Activated CD4-positive, alpha-beta T cell treated with anti-CD3 and anti-CD28 coated beads for 36 hours (primary cell): ENCODE measurements around the gene NELFB. TPM values are rescaled to one million over a fixed set of nuclear protein-coding genes. Genes with fewer than 3 reads are reported as not detected.

Experiments used
- ATAC-seq: fragments of 200-7000 bp; cut with Tn5 transposase; one replicate; pipeline ENCODE4 v1.10.0; 2021; ENCODE audit warnings: mild to moderate bottlenecking, moderate library complexity
- CTCF ChIA-PET: fragments of 350-600 bp; sonication (Branson Sonifier 250); formaldehyde crosslinking; loops from one replicate; lab custom pipeline; 2021; ENCODE audit warnings: antibody characterized with exemption; lab: Charles Lee
- POLR2A ChIA-PET: fragments of 350-600 bp; sonication (Branson Sonifier 250); formaldehyde crosslinking; loops from one replicate; lab custom pipeline; 2021; ENCODE audit warnings: antibody characterized with exemption, inconsistent platforms; lab: Charles Lee
- DNase-seq: peaks from one replicate; pipeline ENCODE4 v3.0.0-alpha.2; 2020
- H3K27ac Mint-ChIP-seq: one replicate; pipeline ENCODE4 v1.8.0; 2021; ENCODE audit warnings: mixed read lengths
- H3K27me3 Mint-ChIP-seq: one replicate; pipeline ENCODE4 v1.8.0; 2021; ENCODE audit warnings: mixed read lengths
- H3K36me3 Mint-ChIP-seq: one replicate; pipeline ENCODE4 v1.8.0; 2021; ENCODE audit warnings: low read depth, mixed read lengths
- H3K4me1 Mint-ChIP-seq: one replicate; pipeline ENCODE4 v1.8.0; 2021; ENCODE audit warnings: mixed read lengths
- H3K4me3 Mint-ChIP-seq: one replicate; pipeline ENCODE4 v1.8.0; 2021; ENCODE audit warnings: mild to moderate bottlenecking, moderate library complexity, mixed read lengths
- H3K9me3 Mint-ChIP-seq: one replicate; pipeline ENCODE4 v1.8.0; 2021; ENCODE audit warnings: low read depth, mixed read lengths
- intact Hi-C, 2 experiments: fragments of 100-400 bp; cut with DNase I in 1 of 2; cut with micrococcal nuclease in 1 of 2; formaldehyde crosslinking; loops; one replicate each; pipeline versions ENCODE4 v1.14.2 to v1.15.1; 2022 to 2024; cut with DNase I, micrococcal nuclease
- total RNA-seq, 2 experiments: library from RNA; stranded (reverse); gene quantifications; one replicate each; pipeline ENCODE4 v1.2.3, GENCODE V29; 2021

NELFB gene
- total RNA-seq, 2 experiments from 2014 or later: 41.4 to 54.1 TPM

- intact Hi-C loops: no loop called here
- ATAC-seq: no peak
- DNase-seq: no peak
- no peaks in the 10 kb centered on the region for H3K4me1 Mint-ChIP-seq
- H3K36me3 Mint-ChIP-seq: no peaks in the 10 kb centered on the region
- no peaks in the 10 kb centered on the region for H3K9me3 Mint-ChIP-seq
- no peak overlapping the region for H3K27ac Mint-ChIP-seq
- POLR2A ChIA-PET: no interaction called here
- H3K4me3 Mint-ChIP-seq: no peak overlapping the region
- CTCF ChIA-PET: no interaction called here
- no peaks in the 10 kb centered on the region for H3K27me3 Mint-ChIP-seq
These were observed 36.8 kb upstream of the NELFB start for GRCh38 chr9:137218212-137218753.

- intact Hi-C loops: no loop called here
- ChIA-PET POLR2A (no interaction called here), CTCF (no interaction called here)
- Mint-ChIP-seq H3K27ac (no peak overlapping the region), H3K9me3 (no peaks in the 10 kb centered on the region), H3K27me3 (no peaks in the 10 kb centered on the region), H3K4me1 (no peaks in the 10 kb centered on the region), H3K36me3 (no peaks in the 10 kb centered on the region), H3K4me3 (no peak overlapping the region)
- ATAC-seq: no peak
- no peak for DNase-seq
These were observed 36.3 kb upstream of the NELFB start for GRCh38 chr9:137218754-137219271.

- no peak for DNase-seq
- CTCF ChIA-PET: interaction anchor here (0.5 kb wide), 1 partner anchor 895 kb away, joined by 4 read pairs; no protein-coding TSS in a partner anchor
- intact Hi-C loops: loop anchor here in 1 of 2 experiments (5.0 to 10.0 kb wide), 3 partner anchors 33 to 435 kb away; partner anchors contain the start of genes ANAPC2, NPDC1 and SSNA1
- no peak for ATAC-seq
- H3K4me3 Mint-ChIP-seq: no peak overlapping the region
- POLR2A ChIA-PET: no interaction called here
- peaks cover 3% of the 10 kb centered on the region for H3K4me1 Mint-ChIP-seq
- no peak overlapping the region for H3K27ac Mint-ChIP-seq
- no peaks in the 10 kb centered on the region for H3K36me3 Mint-ChIP-seq
- H3K9me3 Mint-ChIP-seq: no peaks in the 10 kb centered on the region
- H3K27me3 Mint-ChIP-seq: no peaks in the 10 kb centered on the region
These were observed 35.3 kb upstream of the NELFB start for GRCh38 chr9:137219757-137220316.

GRCh38 chr9:137220317-137221094 is 34.6 kb upstream of the NELFB start:
- no peak overlapping the region for H3K27ac Mint-ChIP-seq
- intact Hi-C loops: loop anchor here in 1 of 2 experiments (5.0 to 10.0 kb wide), 3 partner anchors 33 to 436 kb away; partner anchors contain the start of genes ANAPC2, NPDC1 and SSNA1
- no peaks in the 10 kb centered on the region for H3K9me3 Mint-ChIP-seq
- peaks cover 5% of the 10 kb centered on the region for H3K4me1 Mint-ChIP-seq
- CTCF ChIA-PET: no interaction called here
- H3K27me3 Mint-ChIP-seq: no peaks in the 10 kb centered on the region
- no peaks in the 10 kb centered on the region for H3K36me3 Mint-ChIP-seq
- POLR2A ChIA-PET: no interaction called here
- ATAC-seq (no peak), DNase-seq (no peak)
- H3K4me3 Mint-ChIP-seq: no peak overlapping the region

GRCh38 chr9:137221095-137221505 is 34.0 kb upstream of the NELFB start:
- Mint-ChIP-seq H3K4me3 (no peak overlapping the region), H3K27ac (no peak overlapping the region), H3K36me3 (no peaks in the 10 kb centered on the region), H3K9me3 (no peaks in the 10 kb centered on the region), H3K4me1 (peaks cover 5% of the 10 kb centered on the region), H3K27me3 (no peaks in the 10 kb centered on the region)
- intact Hi-C loops: loop anchor here in 1 of 2 experiments (5.0 to 10.0 kb wide), 3 partner anchors 34 to 436 kb away; partner anchors contain the start of genes ANAPC2, NPDC1 and SSNA1
- CTCF ChIA-PET: no interaction called here
- ATAC-seq: no peak
- no peak for DNase-seq
- POLR2A ChIA-PET: no interaction called here

GRCh38 chr9:137221506-137222111 is 33.5 kb upstream of the NELFB start:
- H3K4me3 Mint-ChIP-seq: peak overlapping the region; percentile 21
- H3K36me3 Mint-ChIP-seq: no peaks in the 10 kb centered on the region
- H3K27me3 Mint-ChIP-seq: no peaks in the 10 kb centered on the region
- peaks cover 5% of the 10 kb centered on the region for H3K4me1 Mint-ChIP-seq
- H3K27ac Mint-ChIP-seq: no peak overlapping the region
- CTCF ChIA-PET: no interaction called here
- POLR2A ChIA-PET: interaction anchor here (0.7 kb wide), 1 partner anchor 12 kb away, joined by 3 read pairs; no protein-coding TSS in a partner anchor
- ATAC-seq: no peak
- intact Hi-C loops: loop anchor here (2.0 to 10.0 kb wide), 4 partner anchors 34 to 437 kb away; partner anchors contain the start of genes ABCA2 (in 1 of the 2), ANAPC2 (in 1 of the 2), NPDC1 (in 1 of the 2) and SSNA1 (in 1 of the 2)
- no peaks in the 10 kb centered on the region for H3K9me3 Mint-ChIP-seq
- DNase-seq: peak; percentile 45

GRCh38 chr9:137222190-137223077 is 32.7 kb upstream of the NELFB start, which contains the start of gene RNF208:
Gene RNF208, minus strand, starts transcription at chr9:137222240. Its CDS starts 1,028 bp downstream, at chr9:137221212.
- DNase-seq (peak; percentile 47), ATAC-seq (no peak)
- H3K9me3 Mint-ChIP-seq: no peaks in the 10 kb centered on the region
- peaks cover 5% of the 10 kb centered on the region for H3K4me1 Mint-ChIP-seq
- intact Hi-C loops: loop anchor here (1.0 to 10.0 kb wide), 24 partner anchors 14 to 438 kb away; partner anchors contain the start of genes ANAPC2 (in 2 of the 2), SSNA1 (in 2 of the 2), TPRN (in 2 of the 2) and ABCA2 (in 1 of the 2)
- H3K36me3 Mint-ChIP-seq: no peaks in the 10 kb centered on the region
- no peaks in the 10 kb centered on the region for H3K27me3 Mint-ChIP-seq
- H3K27ac Mint-ChIP-seq: peak within 1 kb of the TSS; percentile 83
- CTCF ChIA-PET: interaction anchor here (0.6 to 3.9 kb wide), 9 partner anchors 14 to 127 kb away, joined by 3 to 23 read pairs (median 3); partner anchors contain the start of genes NDOR1 and TMEM203
- POLR2A ChIA-PET: interaction anchor here (0.7 to 1.8 kb wide), 5 partner anchors 13 to 93 kb away, joined by 3 to 10 read pairs (median 4); partner anchors contain the start of gene TUBB4B
- H3K4me3 Mint-ChIP-seq: peak within 1 kb of the TSS; percentile 80

GRCh38 chr9:137223078-137223970 is 31.8 kb upstream of the NELFB start:
- ChIA-PET POLR2A (interaction anchor here (1.0 to 1.8 kb wide), 4 partner anchors 16 to 94 kb away, joined by 3 to 10 read pairs (median 4); partner anchors contain the start of gene TUBB4B), CTCF (interaction anchor here (0.6 to 3.9 kb wide), 11 partner anchors 13 to 127 kb away, joined by 3 to 23 read pairs (median 3); partner anchors contain the start of genes NDOR1, TMEM203 and TUBB4B)
- H3K27me3 Mint-ChIP-seq: peaks cover 2% of the 10 kb centered on the region
- peak overlapping the region; percentile 80 for H3K4me3 Mint-ChIP-seq
- peak; percentile 90 for ATAC-seq
- H3K36me3 Mint-ChIP-seq: no peaks in the 10 kb centered on the region
- H3K27ac Mint-ChIP-seq: peak overlapping the region; percentile 83
- intact Hi-C loops: loop anchor here (1.0 to 10.0 kb wide), 24 partner anchors 13 to 439 kb away; partner anchors contain the start of genes ANAPC2 (in 2 of the 2), SSNA1 (in 2 of the 2), TPRN (in 2 of the 2) and ABCA2 (in 1 of the 2)
- H3K9me3 Mint-ChIP-seq: no peaks in the 10 kb centered on the region
- DNase-seq: peak; percentile 99
- peaks cover 8% of the 10 kb centered on the region for H3K4me1 Mint-ChIP-seq
